Activated CD4-positive, alpha-beta T cell treated with anti-CD3 and anti-CD28 coated beads, Interleukin-2, amount 10 ng/mL, durations not matched to agents 24 days and 14 days (primary cell): ENCODE data around the gene SGF29. TPM values are rescaled to one million over a fixed set of nuclear protein-coding genes. Genes with fewer than 3 reads are reported as not detected.
"Not testable (repeated sequence)": the region's sequence is repeated elsewhere in the genome, so short reads cannot be mapped to it uniquely, and the experiment has no call there.

Source experiments
- DNase-seq: peaks from one replicate; pipeline ENCODE4 v3.0.0; 2022
- H3K27ac Mint-ChIP-seq: one replicate; pipeline ENCODE4 v1.8.0; 2022; ENCODE audit warnings: mild to moderate bottlenecking, mixed read lengths
- H3K27me3 Mint-ChIP-seq: one replicate; pipeline ENCODE4 v1.8.0; 2022; ENCODE audit warnings: mixed read lengths
- H3K36me3 Mint-ChIP-seq: one replicate; pipeline ENCODE4 v1.8.0; 2022; ENCODE audit warnings: low read depth, mild to moderate bottlenecking, mixed read lengths
- H3K4me1 Mint-ChIP-seq: one replicate; pipeline ENCODE4 v1.8.0; 2021; ENCODE audit warnings: mixed read lengths
- H3K4me3 Mint-ChIP-seq: one replicate; pipeline ENCODE4 v1.8.0; 2022; ENCODE audit warnings: mild to moderate bottlenecking, moderate library complexity, mixed read lengths
- H3K9me3 Mint-ChIP-seq: one replicate; pipeline ENCODE4 v1.8.0; 2021; ENCODE audit warnings: mixed read lengths
- intact Hi-C: fragments of 100-400 bp; cut with micrococcal nuclease; formaldehyde crosslinking; loops from one replicate; pipeline ENCODE4 v1.15.1; 2023
- total RNA-seq: library from RNA; stranded (reverse); gene quantifications from 2 replicates; pipeline ENCODE4 v1.2.3, GENCODE V29; 2022

SGF29 gene
- total RNA-seq, 1 donor from 2014 or later = 42.5 TPM

GRCh38 chr16:28589069-28589468 is 35.3 kb downstream of the SGF29 start:
- intact Hi-C loops = no loop called here
- Mint-ChIP-seq H3K36me3 (peaks cover 28% of the 10 kb centered on the region), H3K4me3 (no peak overlapping the region), H3K9me3 (no peaks in the 10 kb centered on the region), H3K27ac (no peak overlapping the region), H3K27me3 (no peaks in the 10 kb centered on the region), H3K4me1 (no peaks in the 10 kb centered on the region)
- DNase-seq = no peak

GRCh38 chr16:28589930-28590329 is 36.2 kb downstream of the SGF29 start:
- no peak for DNase-seq
- intact Hi-C loops = no loop called here
- Mint-ChIP-seq H3K9me3 (no peaks in the 10 kb centered on the region), H3K4me1 (no peaks in the 10 kb centered on the region), H3K36me3 (peaks cover 24% of the 10 kb centered on the region), H3K27ac (no peak overlapping the region), H3K27me3 (no peaks in the 10 kb centered on the region), H3K4me3 (no peak overlapping the region)

- Mint-ChIP-seq H3K4me3 (no peak overlapping the region), H3K9me3 (no peaks in the 10 kb centered on the region), H3K27ac (no peak overlapping the region), H3K4me1 (no peaks in the 10 kb centered on the region), H3K36me3 (peaks cover 21% of the 10 kb centered on the region), H3K27me3 (no peaks in the 10 kb centered on the region)
- no peak for DNase-seq
- intact Hi-C loops = no loop called here
These were observed 36.9 kb downstream of the SGF29 start for GRCh38 chr16:28590384-28591340.

GRCh38 chr16:28591355-28591754 is 37.6 kb downstream of the SGF29 start:
- Mint-ChIP-seq H3K9me3 (no peaks in the 10 kb centered on the region), H3K4me3 (no peak overlapping the region), H3K4me1 (no peaks in the 10 kb centered on the region), H3K27ac (no peak overlapping the region), H3K27me3 (no peaks in the 10 kb centered on the region), H3K36me3 (peaks cover 21% of the 10 kb centered on the region)
- intact Hi-C loops = no loop called here
- no peak for DNase-seq

GRCh38 chr16:28592511-28592910 is 38.8 kb downstream of the SGF29 start:
- Mint-ChIP-seq H3K4me3 (no peak overlapping the region), H3K4me1 (no peaks in the 10 kb centered on the region), H3K36me3 (peaks cover 14% of the 10 kb centered on the region), H3K27me3 (no peaks in the 10 kb centered on the region), H3K9me3 (no peaks in the 10 kb centered on the region), H3K27ac (no peak overlapping the region)
- no peak for DNase-seq
- intact Hi-C loops = no loop called here

GRCh38 chr16:28592979-28593553 is 39.3 kb downstream of the SGF29 start:
- H3K9me3 Mint-ChIP-seq = no peaks in the 10 kb centered on the region
- DNase-seq = no peak
- H3K4me1 Mint-ChIP-seq = no peaks in the 10 kb centered on the region
- no peak overlapping the region for H3K4me3 Mint-ChIP-seq
- intact Hi-C loops = no loop called here
- no peak overlapping the region for H3K27ac Mint-ChIP-seq
- no peaks in the 10 kb centered on the region for H3K27me3 Mint-ChIP-seq
- H3K36me3 Mint-ChIP-seq = peaks cover 14% of the 10 kb centered on the region

- H3K9me3 Mint-ChIP-seq, H3K27me3 Mint-ChIP-seq, DNase-seq, intact Hi-C loops, H3K27ac Mint-ChIP-seq, H3K4me1 Mint-ChIP-seq, H3K4me3 Mint-ChIP-seq, H3K36me3 Mint-ChIP-seq: not testable (repeated sequence)
These were observed 41.7 kb downstream of the SGF29 start for GRCh38 chr16:28595451-28595850.

- no peaks in the 10 kb centered on the region for H3K4me1 Mint-ChIP-seq
- H3K9me3 Mint-ChIP-seq = no peaks in the 10 kb centered on the region
- DNase-seq = no peak
- peaks cover 1% of the 10 kb centered on the region for H3K36me3 Mint-ChIP-seq
- intact Hi-C loops = no loop called here
- H3K27ac Mint-ChIP-seq = no peak overlapping the region
- H3K27me3 Mint-ChIP-seq = no peaks in the 10 kb centered on the region
- H3K4me3 Mint-ChIP-seq = no peak overlapping the region
These were observed 42.5 kb downstream of the SGF29 start for GRCh38 chr16:28596115-28596630.

- intact Hi-C loops = no loop called here
- Mint-ChIP-seq H3K4me3 (no peak within 1 kb of the TSS), H3K27me3 (no peaks in the 10 kb centered on the region), H3K36me3 (peaks cover 1% of the 10 kb centered on the region), H3K9me3 (no peaks in the 10 kb centered on the region), H3K4me1 (no peaks in the 10 kb centered on the region), H3K27ac (no peak within 1 kb of the TSS)
- no peak for DNase-seq
These were observed 43.3 kb downstream of the SGF29 start, which contains the start of gene SULT1A2 for GRCh38 chr16:28596840-28597691. Gene SULT1A2 (minus strand): TSS chr16:28597050. CDS start chr16:28595930, 1,120 bp downstream.

GRCh38 chr16:28597692-28598261 is 44.1 kb downstream of the SGF29 start:
- H3K9me3 Mint-ChIP-seq = no peaks in the 10 kb centered on the region
- no peak for DNase-seq
- intact Hi-C loops = no loop called here
- H3K27me3 Mint-ChIP-seq = no peaks in the 10 kb centered on the region
- no peaks in the 10 kb centered on the region for H3K4me1 Mint-ChIP-seq
- H3K4me3 Mint-ChIP-seq = no peak overlapping the region
- no peak overlapping the region for H3K27ac Mint-ChIP-seq
- no peaks in the 10 kb centered on the region for H3K36me3 Mint-ChIP-seq

- H3K36me3 Mint-ChIP-seq, H3K4me1 Mint-ChIP-seq, H3K9me3 Mint-ChIP-seq, H3K4me3 Mint-ChIP-seq, intact Hi-C loops, H3K27ac Mint-ChIP-seq, H3K27me3 Mint-ChIP-seq, DNase-seq: not testable (repeated sequence)
These were observed 45.9 kb downstream of the SGF29 start for GRCh38 chr16:28599377-28600285.

GRCh38 chr16:28600965-28601364 is 47.2 kb downstream of the SGF29 start:
- H3K36me3 Mint-ChIP-seq, H3K4me3 Mint-ChIP-seq, H3K9me3 Mint-ChIP-seq, H3K4me1 Mint-ChIP-seq, intact Hi-C loops, DNase-seq, H3K27ac Mint-ChIP-seq, H3K27me3 Mint-ChIP-seq: not testable (repeated sequence)

- H3K4me1 Mint-ChIP-seq, intact Hi-C loops, H3K9me3 Mint-ChIP-seq, H3K27me3 Mint-ChIP-seq, DNase-seq, H3K36me3 Mint-ChIP-seq, H3K27ac Mint-ChIP-seq, H3K4me3 Mint-ChIP-seq: not testable (repeated sequence)
These were observed 47.9 kb downstream of the SGF29 start for GRCh38 chr16:28601589-28601988.
